Measurements from ENCODE around the gene SIGLEC10. TPM values are rescaled to one million over a fixed set of nuclear protein-coding genes. Genes with fewer than 3 reads are reported as not detected.

Gene SIGLEC10
- total and polyA plus RNA-seq, 9 of the 15 experiments (the other 6 are each of a cell fraction or from before 2014, with no cell fraction given) = 0.10 to 1.8 (median 0.82) TPM

DNA sequence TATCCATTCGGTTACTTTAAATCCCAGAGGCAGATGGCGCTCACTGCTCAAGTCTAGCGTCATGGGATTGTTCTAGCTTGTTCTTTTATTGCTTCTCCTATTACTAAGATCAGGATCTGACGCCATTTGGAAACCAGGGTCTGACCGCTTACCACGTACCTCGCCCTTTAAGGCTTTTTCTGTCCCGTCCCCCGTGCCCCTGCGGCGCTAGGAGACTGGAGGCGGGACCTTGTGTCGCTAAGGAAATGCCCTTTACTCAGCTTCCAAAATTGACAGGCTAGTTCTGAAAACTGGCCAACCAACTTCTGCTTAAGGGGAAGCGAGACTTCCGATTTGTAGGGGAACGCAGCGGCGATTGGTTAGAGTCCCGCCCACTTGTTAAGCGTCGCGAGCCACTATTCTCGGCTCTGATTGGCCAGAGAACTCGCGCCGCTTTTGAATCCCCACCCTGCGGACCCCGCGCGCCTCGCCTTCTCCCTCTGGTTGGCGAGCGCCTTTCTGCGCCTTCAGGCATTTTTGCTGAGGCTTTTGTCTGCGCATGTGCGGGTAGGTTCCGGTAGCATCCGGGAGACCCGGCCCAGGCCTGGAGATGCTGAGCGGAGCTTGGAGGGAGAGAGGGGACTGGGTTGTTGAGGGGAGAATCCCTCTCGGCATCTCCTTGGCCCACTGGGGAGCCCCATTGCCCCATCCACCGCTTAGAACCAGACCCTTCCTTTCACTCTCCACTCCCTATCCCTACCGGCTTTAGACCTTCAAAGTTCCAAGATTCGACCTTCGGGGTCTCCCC is 23.2 kb downstream of the SIGLEC10 start (continued):
- TF ChIP-seq, protein P1, sequence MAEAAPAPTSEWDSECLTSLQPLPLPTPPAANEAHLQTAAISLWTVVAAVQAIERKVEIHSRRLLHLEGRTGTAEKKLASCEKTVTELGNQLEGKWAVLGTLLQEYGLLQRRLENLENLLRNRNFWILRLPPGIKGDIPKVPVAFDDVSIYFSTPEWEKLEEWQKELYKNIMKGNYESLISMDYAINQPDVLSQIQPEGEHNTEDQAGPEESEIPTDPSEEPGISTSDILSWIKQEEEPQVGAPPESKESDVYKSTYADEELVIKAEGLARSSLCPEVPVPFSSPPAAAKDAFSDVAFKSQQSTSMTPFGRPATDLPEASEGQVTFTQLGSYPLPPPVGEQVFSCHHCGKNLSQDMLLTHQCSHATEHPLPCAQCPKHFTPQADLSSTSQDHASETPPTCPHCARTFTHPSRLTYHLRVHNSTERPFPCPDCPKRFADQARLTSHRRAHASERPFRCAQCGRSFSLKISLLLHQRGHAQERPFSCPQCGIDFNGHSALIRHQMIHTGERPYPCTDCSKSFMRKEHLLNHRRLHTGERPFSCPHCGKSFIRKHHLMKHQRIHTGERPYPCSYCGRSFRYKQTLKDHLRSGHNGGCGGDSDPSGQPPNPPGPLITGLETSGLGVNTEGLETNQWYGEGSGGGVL (CRISPR knock-in tag; IDR thresholded peaks at IDR 0.05) = no peak
- TF ChIP-seq ZNF764 (CRISPR knock-in tag; IDR thresholded peaks at IDR 0.05; ENCODE audit: low read depth) (no peak), PML (IDR thresholded peaks at IDR 0.05; ENCODE audit: low read length) (peak; percentile 12; the same call in 1 of the 2 replicates), EWSR1 (IDR thresholded peaks at IDR 0.05; ENCODE audit: borderline replicate concordance, low read depth, partially characterized antibody) (no peak), FOXA1 (IDR thresholded peaks at IDR 0.05; ENCODE audit: borderline replicate concordance) (no peak)
- TF ChIP-seq, protein P2, sequence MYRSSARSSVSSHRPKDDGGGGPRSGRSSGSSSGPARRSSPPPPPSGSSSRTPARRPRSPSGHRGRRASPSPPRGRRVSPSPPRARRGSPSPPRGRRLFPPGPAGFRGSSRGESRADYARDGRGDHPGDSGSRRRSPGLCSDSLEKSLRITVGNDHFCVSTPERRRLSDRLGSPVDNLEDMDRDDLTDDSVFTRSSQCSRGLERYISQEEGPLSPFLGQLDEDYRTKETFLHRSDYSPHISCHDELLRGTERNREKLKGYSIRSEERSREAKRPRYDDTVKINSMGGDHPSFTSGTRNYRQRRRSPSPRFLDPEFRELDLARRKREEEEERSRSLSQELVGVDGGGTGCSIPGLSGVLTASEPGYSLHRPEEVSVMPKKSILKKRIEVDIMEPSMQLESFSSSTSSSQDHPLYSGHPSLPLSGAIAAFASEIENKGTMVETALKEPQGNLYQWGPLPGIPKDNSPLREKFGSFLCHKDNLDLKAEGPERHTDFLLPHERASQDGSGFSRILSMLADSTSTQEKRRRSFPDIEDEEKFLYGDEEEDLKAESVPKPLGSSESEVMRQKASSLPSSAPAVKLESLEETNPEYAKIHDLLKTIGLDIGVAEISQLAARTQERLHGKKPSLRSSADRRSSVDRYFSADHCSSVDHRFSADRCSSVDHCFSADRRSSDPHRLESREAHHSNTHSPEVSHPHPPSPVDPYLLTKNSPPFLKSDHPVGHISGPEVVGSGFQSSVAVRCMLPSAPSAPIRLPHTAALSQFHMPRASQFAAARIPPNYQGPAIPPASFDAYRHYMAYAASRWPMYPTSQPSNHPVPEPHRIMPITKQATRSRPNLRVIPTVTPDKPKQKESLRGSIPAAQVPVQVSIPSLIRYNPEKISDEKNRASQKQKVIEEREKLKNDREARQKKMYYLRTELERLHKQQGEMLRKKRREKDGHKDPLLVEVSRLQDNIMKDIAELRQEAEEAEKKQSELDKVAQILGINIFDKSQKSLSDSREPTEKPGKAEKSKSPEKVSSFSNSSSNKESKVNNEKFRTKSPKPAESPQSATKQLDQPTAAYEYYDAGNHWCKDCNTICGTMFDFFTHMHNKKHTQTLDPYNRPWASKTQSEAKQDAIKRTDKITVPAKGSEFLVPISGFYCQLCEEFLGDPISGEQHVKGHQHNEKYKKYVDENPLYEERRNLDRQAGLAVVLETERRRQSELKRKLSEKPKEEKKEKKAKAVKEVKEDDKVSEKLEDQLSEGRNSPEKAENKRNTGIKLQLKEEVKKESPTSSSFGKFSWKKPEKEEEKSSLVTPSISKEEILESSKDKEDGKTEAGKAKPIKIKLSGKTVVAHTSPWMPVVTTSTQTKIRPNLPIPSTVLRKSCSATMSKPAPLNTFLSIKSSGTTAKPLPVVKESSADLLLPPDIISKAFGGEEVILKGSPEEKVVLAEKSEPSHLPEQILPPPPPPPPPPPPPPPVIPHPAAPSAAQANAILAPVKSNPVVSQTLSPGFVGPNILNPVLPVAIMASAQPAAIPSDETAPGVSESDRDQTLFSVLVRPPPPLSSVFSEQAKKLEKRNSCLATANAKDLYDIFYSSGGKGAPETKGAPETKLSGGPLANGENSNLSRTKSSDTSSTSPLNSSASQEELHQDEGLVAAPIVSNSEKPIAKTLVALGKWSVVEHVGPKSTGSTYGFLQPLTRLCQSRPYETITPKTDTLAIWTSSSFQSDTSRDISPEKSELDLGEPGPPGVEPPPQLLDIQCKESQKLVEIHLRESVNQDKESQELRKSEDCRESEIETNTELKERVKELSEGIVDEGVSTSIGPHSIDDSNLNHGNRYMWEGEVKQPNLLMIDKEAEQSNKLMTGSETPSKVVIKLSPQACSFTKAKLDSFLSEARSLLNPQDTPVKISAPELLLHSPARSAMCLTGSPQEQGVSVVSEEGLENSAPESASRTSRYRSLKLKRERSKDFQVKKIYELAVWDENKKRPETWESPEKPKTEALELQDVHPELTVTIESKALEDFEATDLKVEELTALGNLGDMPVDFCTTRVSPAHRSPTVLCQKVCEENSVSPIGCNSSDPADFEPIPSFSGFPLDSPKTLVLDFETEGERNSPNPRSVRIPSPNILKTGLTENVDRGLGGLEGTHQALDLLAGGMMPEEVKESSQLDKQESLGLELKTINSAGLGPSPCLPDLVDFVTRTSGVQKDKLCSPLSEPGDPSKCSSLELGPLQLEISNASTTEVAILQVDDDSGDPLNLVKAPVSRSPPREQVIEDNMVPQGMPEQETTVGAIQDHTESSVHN (IDR thresholded peaks at IDR 0.05; ENCODE audit: borderline replicate concordance in 1 of 2, low read depth in 1 of 2) = no peak
- TF ChIP-seq, protein P3, sequence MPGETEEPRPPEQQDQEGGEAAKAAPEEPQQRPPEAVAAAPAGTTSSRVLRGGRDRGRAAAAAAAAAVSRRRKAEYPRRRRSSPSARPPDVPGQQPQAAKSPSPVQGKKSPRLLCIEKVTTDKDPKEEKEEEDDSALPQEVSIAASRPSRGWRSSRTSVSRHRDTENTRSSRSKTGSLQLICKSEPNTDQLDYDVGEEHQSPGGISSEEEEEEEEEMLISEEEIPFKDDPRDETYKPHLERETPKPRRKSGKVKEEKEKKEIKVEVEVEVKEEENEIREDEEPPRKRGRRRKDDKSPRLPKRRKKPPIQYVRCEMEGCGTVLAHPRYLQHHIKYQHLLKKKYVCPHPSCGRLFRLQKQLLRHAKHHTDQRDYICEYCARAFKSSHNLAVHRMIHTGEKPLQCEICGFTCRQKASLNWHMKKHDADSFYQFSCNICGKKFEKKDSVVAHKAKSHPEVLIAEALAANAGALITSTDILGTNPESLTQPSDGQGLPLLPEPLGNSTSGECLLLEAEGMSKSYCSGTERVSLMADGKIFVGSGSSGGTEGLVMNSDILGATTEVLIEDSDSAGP (CRISPR knock-in tag; IDR thresholded peaks at IDR 0.05) = peak; percentile 96
- TF ChIP-seq, protein P4, sequence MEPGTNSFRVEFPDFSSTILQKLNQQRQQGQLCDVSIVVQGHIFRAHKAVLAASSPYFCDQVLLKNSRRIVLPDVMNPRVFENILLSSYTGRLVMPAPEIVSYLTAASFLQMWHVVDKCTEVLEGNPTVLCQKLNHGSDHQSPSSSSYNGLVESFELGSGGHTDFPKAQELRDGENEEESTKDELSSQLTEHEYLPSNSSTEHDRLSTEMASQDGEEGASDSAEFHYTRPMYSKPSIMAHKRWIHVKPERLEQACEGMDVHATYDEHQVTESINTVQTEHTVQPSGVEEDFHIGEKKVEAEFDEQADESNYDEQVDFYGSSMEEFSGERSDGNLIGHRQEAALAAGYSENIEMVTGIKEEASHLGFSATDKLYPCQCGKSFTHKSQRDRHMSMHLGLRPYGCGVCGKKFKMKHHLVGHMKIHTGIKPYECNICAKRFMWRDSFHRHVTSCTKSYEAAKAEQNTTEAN (CRISPR knock-in tag; IDR thresholded peaks at IDR 0.05) = no peak
- TF ChIP-seq, protein P5, sequence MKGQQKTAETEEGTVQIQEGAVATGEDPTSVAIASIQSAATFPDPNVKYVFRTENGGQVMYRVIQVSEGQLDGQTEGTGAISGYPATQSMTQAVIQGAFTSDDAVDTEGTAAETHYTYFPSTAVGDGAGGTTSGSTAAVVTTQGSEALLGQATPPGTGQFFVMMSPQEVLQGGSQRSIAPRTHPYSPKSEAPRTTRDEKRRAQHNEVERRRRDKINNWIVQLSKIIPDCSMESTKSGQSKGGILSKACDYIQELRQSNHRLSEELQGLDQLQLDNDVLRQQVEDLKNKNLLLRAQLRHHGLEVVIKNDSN (CRISPR knock-in tag; IDR thresholded peaks at IDR 0.05) = peak; percentile 44; the same call in 1 of the 2 replicates

Measured in K562 (cell line).